HepG2 (cell line): Measurements from ENCODE around the gene HSPA5. TPM values are rescaled to one million over a fixed set of nuclear protein-coding genes. Genes with fewer than 3 reads are reported as not detected.

Experiments used
- ARNTL ChIP-seq: sonication (generic); formaldehyde crosslinking; IDR thresholded peaks from 2 replicates; pipeline ENCODE4 v1.4.0; 2020; ENCODE audit warnings: mild to moderate bottlenecking, missing genetic modification reagents
- ATRX ChIP-seq: sonication (generic); formaldehyde crosslinking; IDR thresholded peaks from 2 replicates; pipeline ENCODE4 v1.4.0; 2020; ENCODE audit warnings: missing genetic modification reagents, borderline replicate concordance
- CAMTA2 ChIP-seq: sonication (generic); formaldehyde crosslinking; IDR thresholded peaks from 2 replicates; pipeline ENCODE4 v1.4.0; 2020; ENCODE audit warnings: mild to moderate bottlenecking, missing genetic modification reagents, borderline replicate concordance
- CREBL2 ChIP-seq: sonication (generic); formaldehyde crosslinking; IDR thresholded peaks from 2 replicates; pipeline ENCODE4 v1.8.1; 2023; ENCODE audit warnings: missing genetic modification reagents, mild to moderate bottlenecking, borderline replicate concordance
- ESRRA ChIP-seq: sonication (generic); formaldehyde crosslinking; IDR thresholded peaks from 2 replicates; pipeline ENCODE4 v1.5.1; 2020; ENCODE audit warnings: mild to moderate bottlenecking, low read depth, missing genetic modification reagents
- HDAC2 ChIP-seq: sonication (generic); formaldehyde crosslinking; IDR thresholded peaks from 2 replicates; pipeline ENCODE4 v1.4.0; 2020; ENCODE audit warnings: missing genetic modification reagents
- HOXA3 ChIP-seq: sonication (generic); formaldehyde crosslinking; IDR thresholded peaks from 2 replicates; pipeline ENCODE4 v1.5.0; 2020; ENCODE audit warnings: missing genetic modification reagents
- IKZF1 ChIP-seq: fragments of 450-650 bp; IDR thresholded peaks from 2 replicates; pipeline ENCODE4 v1.7.1; 2016
- ISL2 ChIP-seq: sonication (generic); formaldehyde crosslinking; IDR thresholded peaks from 2 replicates; pipeline ENCODE4 v1.5.0; 2020; ENCODE audit warnings: missing genetic modification reagents
- LCORL ChIP-seq, 2 experiments: fragments of 450-650 bp in 1 of 2; sonication (generic) in 1 of 2; formaldehyde crosslinking in 1 of 2; IDR thresholded peaks; 2 replicates each; pipeline versions ENCODE4 v1.5.0 to v1.6.1; 2017 to 2020; ENCODE audit warnings: antibody characterized with exemption in 1 of 2, missing genetic modification reagents in 1 of 2
- MAFF ChIP-seq: IDR thresholded peaks from 2 replicates; pipeline ENCODE4 v1.6.1; 2011; ENCODE audit warnings: low read depth, low read length, improper control_type of control experiment
- MIER2 ChIP-seq: IDR thresholded peaks from 2 replicates; pipeline ENCODE4 v1.6.1; 2016; ENCODE audit warnings: missing biosample characterization, missing genetic modification reagents
- NFKBIZ ChIP-seq: IDR thresholded peaks from 2 replicates; pipeline ENCODE4 v1.6.1; 2018; ENCODE audit warnings: missing genetic modification reagents, missing compliant biosample characterization
- NRL ChIP-seq: sonication (generic); formaldehyde crosslinking; IDR thresholded peaks from 2 replicates; pipeline ENCODE4 v1.5.0; 2020; ENCODE audit warnings: missing genetic modification reagents, mild to moderate bottlenecking, moderate library complexity, borderline replicate concordance
- THAP11 ChIP-seq: IDR thresholded peaks from 2 replicates; pipeline ENCODE4 v1.6.1; 2016; ENCODE audit warnings: missing biosample characterization, missing genetic modification reagents
- ZBTB20 ChIP-seq: sonication (generic); formaldehyde crosslinking; IDR thresholded peaks from 2 replicates; pipeline ENCODE4 v1.8.1; 2023; ENCODE audit warnings: missing genetic modification reagents, low read depth, mild to moderate bottlenecking, borderline replicate concordance
- ZNF281 ChIP-seq: sonication (generic); formaldehyde crosslinking; IDR thresholded peaks from 2 replicates; pipeline ENCODE4 v1.4.0; 2020; ENCODE audit warnings: missing genetic modification reagents, borderline replicate concordance
- ZNF703 ChIP-seq: sonication (generic); formaldehyde crosslinking; IDR thresholded peaks from 2 replicates; pipeline ENCODE4 v1.5.1; 2020; ENCODE audit warnings: missing genetic modification reagents, mild to moderate bottlenecking, moderate library complexity, borderline replicate concordance
- polyA plus RNA-seq, 8 experiments: library from polyadenylated mRNA; depleted of rRNA in 3 of 8; stranded (reverse) in 7 of 8; unstranded in 1 of 8; fragments of >200 nt; fragmentation: Illumina TruSeq in 4 of 8; extraction: Trizol in 4 of 8; gene quantifications; 2 replicates each; pipeline versions ENCODE4 v1.2.1 to v1.2.3, GENCODE V29; 2011 to 2016; ENCODE audit warnings: low read depth in 4 of 8, missing spikeins in 1 of 8, mixed read lengths in 1 of 8; ENCODE audit not compliant: insufficient read depth in 1 of 8
- total RNA-seq, 5 experiments: library from RNA; depleted of rRNA; stranded (reverse); fragments of >200 nt; fragmentation: Illumina TruSeq; extraction: Trizol; gene quantifications; 2 replicates each; pipeline ENCODE4 v1.2.3, GENCODE V29; 2016; ENCODE audit warnings: low read depth in 1 of 5
- TF ChIP-seq, protein P1 (sequence below): sonication (generic); formaldehyde crosslinking; IDR thresholded peaks from 2 replicates; pipeline ENCODE4 v1.5.1; 2020; ENCODE audit warnings: mild to moderate bottlenecking, missing genetic modification reagents, borderline replicate concordance

HSPA5 gene
- total and polyA plus RNA-seq, 2 of the 13 experiments (the other 11 are each of a cell fraction or from before 2014, with no cell fraction given), result 201 to 206 TPM

- TF ChIP-seq, protein P1, sequence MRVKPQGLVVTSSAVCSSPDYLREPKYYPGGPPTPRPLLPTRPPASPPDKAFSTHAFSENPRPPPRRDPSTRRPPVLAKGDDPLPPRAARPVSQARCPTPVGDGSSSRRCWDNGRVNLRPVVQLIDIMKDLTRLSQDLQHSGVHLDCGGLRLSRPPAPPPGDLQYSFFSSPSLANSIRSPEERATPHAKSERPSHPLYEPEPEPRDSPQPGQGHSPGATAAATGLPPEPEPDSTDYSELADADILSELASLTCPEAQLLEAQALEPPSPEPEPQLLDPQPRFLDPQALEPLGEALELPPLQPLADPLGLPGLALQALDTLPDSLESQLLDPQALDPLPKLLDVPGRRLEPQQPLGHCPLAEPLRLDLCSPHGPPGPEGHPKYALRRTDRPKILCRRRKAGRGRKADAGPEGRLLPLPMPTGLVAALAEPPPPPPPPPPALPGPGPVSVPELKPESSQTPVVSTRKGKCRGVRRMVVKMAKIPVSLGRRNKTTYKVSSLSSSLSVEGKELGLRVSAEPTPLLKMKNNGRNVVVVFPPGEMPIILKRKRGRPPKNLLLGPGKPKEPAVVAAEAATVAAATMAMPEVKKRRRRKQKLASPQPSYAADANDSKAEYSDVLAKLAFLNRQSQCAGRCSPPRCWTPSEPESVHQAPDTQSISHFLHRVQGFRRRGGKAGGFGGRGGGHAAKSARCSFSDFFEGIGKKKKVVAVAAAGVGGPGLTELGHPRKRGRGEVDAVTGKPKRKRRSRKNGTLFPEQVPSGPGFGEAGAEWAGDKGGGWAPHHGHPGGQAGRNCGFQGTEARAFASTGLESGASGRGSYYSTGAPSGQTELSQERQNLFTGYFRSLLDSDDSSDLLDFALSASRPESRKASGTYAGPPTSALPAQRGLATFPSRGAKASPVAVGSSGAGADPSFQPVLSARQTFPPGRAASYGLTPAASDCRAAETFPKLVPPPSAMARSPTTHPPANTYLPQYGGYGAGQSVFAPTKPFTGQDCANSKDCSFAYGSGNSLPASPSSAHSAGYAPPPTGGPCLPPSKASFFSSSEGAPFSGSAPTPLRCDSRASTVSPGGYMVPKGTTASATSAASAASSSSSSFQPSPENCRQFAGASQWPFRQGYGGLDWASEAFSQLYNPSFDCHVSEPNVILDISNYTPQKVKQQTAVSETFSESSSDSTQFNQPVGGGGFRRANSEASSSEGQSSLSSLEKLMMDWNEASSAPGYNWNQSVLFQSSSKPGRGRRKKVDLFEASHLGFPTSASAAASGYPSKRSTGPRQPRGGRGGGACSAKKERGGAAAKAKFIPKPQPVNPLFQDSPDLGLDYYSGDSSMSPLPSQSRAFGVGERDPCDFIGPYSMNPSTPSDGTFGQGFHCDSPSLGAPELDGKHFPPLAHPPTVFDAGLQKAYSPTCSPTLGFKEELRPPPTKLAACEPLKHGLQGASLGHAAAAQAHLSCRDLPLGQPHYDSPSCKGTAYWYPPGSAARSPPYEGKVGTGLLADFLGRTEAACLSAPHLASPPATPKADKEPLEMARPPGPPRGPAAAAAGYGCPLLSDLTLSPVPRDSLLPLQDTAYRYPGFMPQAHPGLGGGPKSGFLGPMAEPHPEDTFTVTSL, result no peak
- TF ChIP-seq ISL2 (CRISPR knock-in tag) (peak; percentile 20; the same call in 1 of the 2 replicates), ESRRA (CRISPR knock-in tag) (0 out of 2 replicates have a peak, but pooled peaks have one; percentile 12), MAFF (no peak), ZBTB20 (CRISPR knock-in tag) (peak; percentile 58), LCORL (IDR thresholded peaks at IDR 0.05) (no peak), LCORL (CRISPR knock-in tag; IDR thresholded peaks at IDR 0.05) (peak; percentile 46; the same call in 1 of the 2 replicates), HDAC2 (CRISPR knock-in tag) (peak; percentile 47), THAP11 (peak; percentile 89), HOXA3 (CRISPR knock-in tag) (peak; percentile 73), ATRX (CRISPR knock-in tag) (no peak), ZNF281 (CRISPR knock-in tag) (no peak), MIER2 (CRISPR knock-in tag) (no peak), CAMTA2 (CRISPR knock-in tag) (no peak; the same call in 1 of the 2 replicates), CREBL2 (CRISPR knock-in tag) (peak; percentile 23; the same call in 1 of the 2 replicates), ZNF703 (CRISPR knock-in tag) (no peak), NRL (CRISPR knock-in tag) (peak; percentile 77), IKZF1 (no peak), ARNTL (no peak), NFKBIZ (peak; percentile 31; the same call in 1 of the 2 replicates)
These were observed at the start of gene HSPA5 (continued) for GRCh38 chr9:125241000-125241862.
